SK-N-MC (cell line): Measurements from ENCODE around the gene PLCZ1.
"Not testable (repeated sequence)": the region's sequence is repeated elsewhere in the genome, so short reads cannot be mapped to it uniquely, and the experiment has no call there.

Experiments used
- DNase-seq: peaks from one replicate; pipeline ENCODE4 v3.0.0-alpha.2; 2011; ENCODE audit warnings: low read depth, low spot score
- H3K27ac ChIP-seq: fragments of 200-600 bp; sonication (generic); 2 replicates; pipeline ENCODE4 v1.5.1; 2016; ENCODE audit warnings: mixed run types
- H3K36me3 ChIP-seq: fragments of 200-600 bp; sonication (generic); 2 replicates; pipeline ENCODE4 v1.6.1; 2017; ENCODE audit warnings: antibody characterized with exemption, low read length, mixed read lengths; ENCODE audit not compliant: insufficient read depth
- H3K4me3 ChIP-seq: fragments of 200-600 bp; sonication (generic); 2 replicates; pipeline ENCODE4 v1.5.1; 2016
- H3K9ac ChIP-seq: fragments of 200-600 bp; sonication (generic); 2 replicates; pipeline ENCODE4 v1.8.0; 2017; ENCODE audit warnings: mixed run types, mixed read lengths; ENCODE audit not compliant: insufficient read length
- H3K9me3 ChIP-seq: fragments of 200-600 bp; sonication (generic); 2 replicates; pipeline ENCODE4 v1.6.1; 2017; ENCODE audit warnings: low read depth, mild to moderate bottlenecking, antibody characterized with exemption, low read length, moderate library complexity, mixed read lengths
- EZH2 ChIP-seq: fragments of 200-600 bp; sonication (generic); IDR thresholded peaks from one replicate; pipeline ENCODE4 v1.6.1; 2017; ENCODE audit warnings: antibody characterized with exemption
- FOXP2 ChIP-seq: optimal IDR thresholded peaks from 2 replicates; pipeline ENCODE3; 2011; ENCODE audit warnings: mild to moderate bottlenecking, moderate library complexity; ENCODE audit not compliant: insufficient read depth; ENCODE audit errors: extremely low read length, control extremely low read depth
- POLR2AphosphoS5 ChIP-seq: IDR thresholded peaks from 2 replicates; pipeline ENCODE4 v1.6.1; 2012; ENCODE audit warnings: mild to moderate bottlenecking, low read depth, low read length, borderline replicate concordance

The PLCZ1 gene, protein sequence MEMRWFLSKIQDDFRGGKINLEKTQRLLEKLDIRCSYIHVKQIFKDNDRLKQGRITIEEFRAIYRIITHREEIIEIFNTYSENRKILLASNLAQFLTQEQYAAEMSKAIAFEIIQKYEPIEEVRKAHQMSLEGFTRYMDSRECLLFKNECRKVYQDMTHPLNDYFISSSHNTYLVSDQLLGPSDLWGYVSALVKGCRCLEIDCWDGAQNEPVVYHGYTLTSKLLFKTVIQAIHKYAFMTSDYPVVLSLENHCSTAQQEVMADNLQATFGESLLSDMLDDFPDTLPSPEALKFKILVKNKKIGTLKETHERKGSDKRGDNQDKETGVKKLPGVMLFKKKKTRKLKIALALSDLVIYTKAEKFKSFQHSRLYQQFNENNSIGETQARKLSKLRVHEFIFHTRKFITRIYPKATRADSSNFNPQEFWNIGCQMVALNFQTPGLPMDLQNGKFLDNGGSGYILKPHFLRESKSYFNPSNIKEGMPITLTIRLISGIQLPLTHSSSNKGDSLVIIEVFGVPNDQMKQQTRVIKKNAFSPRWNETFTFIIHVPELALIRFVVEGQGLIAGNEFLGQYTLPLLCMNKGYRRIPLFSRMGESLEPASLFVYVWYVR

DNA sequence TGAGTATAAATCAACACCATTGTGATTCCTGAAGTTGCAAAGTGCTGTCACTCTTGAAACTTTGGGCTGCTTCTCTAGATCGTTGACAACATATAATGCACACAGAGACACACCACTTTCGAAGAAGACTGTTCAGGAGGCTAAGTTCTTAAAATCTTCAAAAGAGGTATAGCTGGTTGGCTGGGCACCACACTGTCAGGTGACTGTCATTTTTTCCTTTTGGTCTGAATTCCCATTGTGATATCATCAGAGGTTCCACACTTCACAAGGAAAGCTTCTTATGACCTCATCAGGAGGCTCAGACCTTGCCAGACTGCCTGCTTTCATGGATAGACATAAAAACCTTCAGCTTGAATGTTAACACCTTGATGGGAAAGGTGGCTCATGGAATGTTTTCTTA is at the start of gene PLCZ1, which contains the start of gene CAPZA3:
Gene PLCZ1, minus strand, starts transcription at position 194 of the 400 bp plus-strand sequence. CDS start 641 bp downstream, outside the sequence.
Gene CAPZA3, plus strand, starts transcription at position 301 of the 400 bp plus-strand sequence. CDS start 150 bp downstream, outside the sequence.
- Histone ChIP-seq H3K4me3 (no peak within 1 kb of the TSS), H3K9ac (no peak within 1 kb of the TSS)

DNA sequence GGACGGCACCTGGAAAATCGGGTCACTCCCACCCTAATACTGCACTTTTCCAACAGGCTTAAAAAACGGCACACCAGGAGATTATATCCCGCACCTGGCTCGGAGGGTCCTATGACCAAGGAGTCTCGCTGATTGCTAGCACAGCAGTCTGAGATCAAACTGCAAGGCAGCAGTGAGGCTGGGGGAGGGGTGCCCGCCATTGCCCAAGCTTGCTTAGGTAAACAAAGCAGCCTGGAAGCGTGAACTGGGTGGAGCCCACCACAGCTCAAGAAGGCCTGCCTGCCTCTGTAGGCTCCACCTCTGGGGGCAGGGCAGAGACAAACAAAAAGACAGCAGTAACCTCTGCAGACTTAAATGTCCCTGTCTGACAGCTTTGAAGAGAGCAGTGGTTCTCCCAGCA is 47.7 kb upstream of the PLCZ1 start:
- H3K27ac ChIP-seq, H3K4me3 ChIP-seq, H3K9ac ChIP-seq, H3K36me3 ChIP-seq, H3K9me3 ChIP-seq, DNase-seq: not testable (repeated sequence)

More for the DNA sequence above, at the start of gene PLCZ1, which contains the start of gene CAPZA3:
- Histone ChIP-seq H3K27ac (no peak within 1 kb of the TSS), H3K36me3 (no peaks in the 10 kb centered on the region), H3K9me3 (no peaks in the 10 kb centered on the region)
- no peak for TF ChIP-seq FOXP2
- no peak for TF ChIP-seq EZH2
- TF ChIP-seq POLR2AphosphoS5: no peak
- DNase-seq: no peak

DNA sequence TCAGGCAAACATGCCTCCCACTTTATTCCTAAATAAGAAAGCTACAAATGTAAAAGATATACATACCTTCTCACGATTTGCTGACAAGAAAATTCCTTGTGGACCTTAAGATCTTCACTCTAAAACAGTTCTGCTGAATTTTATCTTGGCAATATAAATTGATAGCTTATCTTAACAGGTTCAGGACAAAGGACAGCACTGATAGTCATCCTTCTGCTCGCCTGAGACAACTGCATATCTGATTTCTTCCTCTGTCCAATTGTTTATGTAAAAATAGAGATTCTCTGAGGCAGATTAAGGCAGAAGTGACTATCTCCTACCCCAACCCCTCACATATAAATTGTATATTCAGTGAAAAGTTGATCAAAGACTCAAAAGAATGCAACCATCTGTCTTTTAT is 45.0 kb upstream of the PLCZ1 start:
- H3K9ac ChIP-seq: no peak overlapping the region
- H3K27ac ChIP-seq: no peak overlapping the region
- TF ChIP-seq EZH2 (no peak), POLR2AphosphoS5 (no peak), FOXP2 (no peak)
- no peak for DNase-seq
- H3K4me3 ChIP-seq: no peak overlapping the region
- no peaks in the 10 kb centered on the region for H3K9me3 ChIP-seq
- no peaks in the 10 kb centered on the region for H3K36me3 ChIP-seq

DNA sequence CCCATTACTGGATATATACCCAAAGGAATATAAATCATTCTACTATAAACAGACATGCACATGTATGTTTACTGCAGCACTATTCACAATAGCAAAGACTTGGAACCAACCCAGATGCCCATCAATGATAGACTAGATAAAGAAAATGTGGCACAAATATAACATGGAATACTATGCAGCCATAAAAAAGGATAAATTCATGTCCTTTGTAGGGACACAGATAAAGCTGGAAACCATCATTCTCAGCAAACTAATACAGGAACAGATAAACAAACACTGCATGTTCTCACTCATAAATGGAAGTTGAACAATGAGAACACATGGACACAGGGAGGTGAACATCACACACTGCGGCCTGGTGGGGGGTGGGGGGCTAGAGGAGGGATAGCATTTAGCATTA is 28.7 kb upstream of the PLCZ1 start:
- H3K9ac ChIP-seq, DNase-seq, H3K4me3 ChIP-seq, H3K27ac ChIP-seq, H3K36me3 ChIP-seq, H3K9me3 ChIP-seq: not testable (repeated sequence)

DNA sequence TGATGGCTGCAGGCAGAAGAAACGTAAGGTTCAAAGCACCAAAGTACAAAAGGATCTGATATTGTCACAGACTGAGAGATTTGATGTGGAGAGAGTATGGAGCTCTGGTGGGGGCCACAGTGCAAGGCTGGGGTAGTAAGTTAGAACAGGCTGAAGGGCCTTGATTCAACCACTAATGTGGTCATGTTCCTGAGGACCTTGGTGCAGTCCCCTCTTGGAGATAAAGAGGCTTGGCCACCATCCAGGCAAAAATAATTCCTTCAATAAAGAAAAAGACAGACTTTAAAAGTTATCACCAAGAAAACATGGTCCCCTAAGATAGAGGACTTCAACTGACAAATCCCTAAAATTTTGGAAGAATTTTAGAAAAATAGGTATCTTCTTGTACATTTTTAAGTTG is 17.5 kb upstream of the PLCZ1 start:
- Histone ChIP-seq H3K4me3 (no peak overlapping the region), H3K36me3 (no peaks in the 10 kb centered on the region), H3K9me3 (no peaks in the 10 kb centered on the region), H3K27ac (no peak overlapping the region), H3K9ac (no peak overlapping the region)
- DNase-seq: no peak
- TF ChIP-seq FOXP2 (no peak), POLR2AphosphoS5 (no peak), EZH2 (no peak)

DNA sequence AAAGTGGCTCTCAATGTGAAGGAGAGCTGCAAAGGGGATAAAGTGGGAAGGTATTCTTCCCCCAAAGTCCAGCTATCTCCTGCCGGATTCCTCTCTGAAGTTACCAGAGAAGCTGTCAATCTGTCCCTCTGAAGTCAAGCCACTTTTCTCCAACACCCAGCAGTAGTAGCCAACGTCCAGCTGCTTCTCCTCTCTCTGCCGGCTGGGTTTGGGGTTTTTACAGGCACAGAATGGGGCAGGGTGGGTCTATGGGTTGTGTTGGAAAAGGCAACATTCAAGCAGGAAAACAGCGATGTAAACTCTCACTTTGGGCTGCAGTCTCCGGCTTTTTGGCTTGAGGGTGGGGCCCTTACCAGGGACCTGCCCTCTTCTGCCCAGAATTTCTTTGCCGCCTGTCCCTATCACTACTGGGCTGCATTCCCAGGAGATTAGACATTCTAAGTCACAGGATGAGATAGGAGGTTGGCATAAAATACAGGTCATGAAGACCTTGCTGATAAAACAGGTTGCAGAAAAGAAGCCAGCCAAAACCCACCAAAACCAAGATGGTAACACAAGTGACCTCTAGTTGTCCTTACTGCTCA is 16.4 kb upstream of the PLCZ1 start:
- Histone ChIP-seq H3K27ac (no peak overlapping the region), H3K9ac (no peak overlapping the region), H3K4me3 (no peak overlapping the region), H3K36me3 (no peaks in the 10 kb centered on the region), H3K9me3 (no peaks in the 10 kb centered on the region)
- TF ChIP-seq FOXP2 (no peak), POLR2AphosphoS5 (no peak), EZH2 (no peak)
- no peak for DNase-seq

DNA sequence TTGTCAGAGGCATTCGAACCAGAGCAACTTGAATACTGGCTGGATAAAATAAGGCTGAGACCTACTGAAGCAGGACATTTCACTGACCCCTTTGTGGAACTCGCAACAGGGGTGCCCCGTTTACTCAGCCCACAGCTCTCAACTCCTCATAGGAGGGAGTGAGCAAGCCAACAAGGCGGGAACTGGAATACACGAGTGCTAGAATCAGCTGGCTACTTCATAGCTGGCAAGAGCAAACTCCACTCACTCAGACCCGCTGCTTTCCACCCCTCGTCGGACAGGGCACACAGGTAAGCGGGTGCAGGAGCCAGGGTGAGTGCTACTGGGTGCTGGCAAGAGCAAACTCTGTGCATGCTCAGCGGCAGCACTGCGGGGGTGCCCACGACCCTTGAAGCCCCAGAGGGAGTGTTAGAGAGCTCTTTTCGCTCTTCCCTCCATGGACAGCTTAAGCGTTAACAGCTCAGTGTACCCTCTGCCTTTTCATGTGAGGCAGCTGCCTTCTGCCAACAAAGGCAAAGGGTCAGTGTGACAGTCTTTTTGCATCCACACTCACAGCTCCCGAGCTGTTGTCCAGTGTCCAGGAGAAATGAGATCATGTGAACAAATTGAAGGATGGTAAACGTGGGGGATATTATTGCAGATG is 15.8 kb upstream of the PLCZ1 start:
- no peak overlapping the region for H3K4me3 ChIP-seq
- no peak for DNase-seq
- H3K27ac ChIP-seq: no peak overlapping the region

DNA sequence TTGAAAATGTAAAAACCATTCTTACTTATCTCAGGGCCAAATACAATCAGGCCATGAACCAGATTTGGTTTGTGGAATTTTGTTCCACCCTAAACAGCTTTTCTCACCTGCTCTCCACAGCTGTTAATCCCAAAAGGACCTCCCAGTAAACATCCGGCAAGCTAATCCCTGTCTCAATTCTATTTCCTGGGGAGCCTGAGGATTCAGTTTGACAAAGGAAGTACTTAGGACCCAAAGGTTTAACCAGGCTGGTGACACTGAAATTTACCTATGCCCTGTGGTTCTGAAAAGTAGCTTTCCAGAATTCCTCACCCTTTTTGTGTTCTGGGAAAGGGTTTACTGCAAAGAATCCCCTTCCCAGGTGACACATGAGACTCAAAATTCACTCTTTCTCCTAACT is 15.1 kb upstream of the PLCZ1 start:
- Histone ChIP-seq H3K9me3 (no peaks in the 10 kb centered on the region), H3K36me3 (no peaks in the 10 kb centered on the region), H3K27ac (no peak overlapping the region), H3K9ac (no peak overlapping the region), H3K4me3 (no peak overlapping the region)
- TF ChIP-seq FOXP2 (no peak), EZH2 (no peak), POLR2AphosphoS5 (no peak)
- DNase-seq: no peak

More for the DNA sequence above, 15.8 kb upstream of the PLCZ1 start:
- H3K9ac ChIP-seq: no peak overlapping the region
- no peaks in the 10 kb centered on the region for H3K36me3 ChIP-seq
- no peak for TF ChIP-seq EZH2
- no peak for TF ChIP-seq FOXP2
- TF ChIP-seq POLR2AphosphoS5: no peak
- no peaks in the 10 kb centered on the region for H3K9me3 ChIP-seq
